Loucy (cell line): ENCODE measurements around the gene KRTAP2-4.

Experiments
- H2AFZ ChIP-seq: fragments of 200-600 bp; sonication (generic); 2 replicates; pipeline ENCODE4 v1.6.0; 2016; ENCODE audit warnings: antibody characterized with exemption, mild to moderate bottlenecking, low read length, moderate library complexity
- H3F3A ChIP-seq: fragments of 200-600 bp; 2 replicates; pipeline ENCODE4 v1.6.0; 2016; ENCODE audit warnings: antibody characterized with exemption, low read depth, mild to moderate bottlenecking
- H3K27me3 ChIP-seq: fragments of 200-600 bp; sonication (generic); 2 replicates; pipeline ENCODE4 v1.6.1; 2014; ENCODE audit warnings: low read length, mild to moderate bottlenecking; ENCODE audit not compliant: insufficient read depth, poor library complexity, severe bottlenecking
- H3K36me3 ChIP-seq: fragments of 200-600 bp; sonication (generic); 2 replicates; pipeline ENCODE4 v1.6.1; 2016; ENCODE audit warnings: low read length; ENCODE audit not compliant: insufficient read depth
- H3K4me1 ChIP-seq: fragments of 200-600 bp; sonication (generic); 2 replicates; pipeline ENCODE4 v1.5.1; 2014; ENCODE audit warnings: low read length, mild to moderate bottlenecking; ENCODE audit not compliant: insufficient read depth, poor library complexity, severe bottlenecking
- H3K4me2 ChIP-seq: fragments of 200-600 bp; sonication (generic); 2 replicates; pipeline ENCODE4 v1.6.0; 2014; ENCODE audit warnings: antibody characterized with exemption, low read length, low read depth, mild to moderate bottlenecking; ENCODE audit not compliant: poor library complexity, severe bottlenecking
- H3K4me3 ChIP-seq: fragments of 200-600 bp; sonication (generic); 2 replicates; pipeline ENCODE4 v1.5.1; 2014; ENCODE audit warnings: low read length, mild to moderate bottlenecking, mixed read lengths; ENCODE audit not compliant: poor library complexity, severe bottlenecking
- H3K79me2 ChIP-seq: fragments of 200-600 bp; sonication (generic); 2 replicates; pipeline ENCODE4 v1.6.1; 2014; ENCODE audit warnings: low read length; ENCODE audit not compliant: insufficient read depth
- H3K9ac ChIP-seq: fragments of 200-600 bp; sonication (generic); 2 replicates; pipeline ENCODE4 v1.6.0; 2014; ENCODE audit warnings: mild to moderate bottlenecking, low read depth, low read length, moderate library complexity; ENCODE audit not compliant: poor library complexity, severe bottlenecking
- H3K9me2 ChIP-seq: fragments of 200-600 bp; sonication (generic); replicated peaks from 2 replicates; pipeline ENCODE4 v1.6.1; 2016; ENCODE audit warnings: low read depth, low read length, mixed read lengths
- H3K9me3 ChIP-seq: fragments of 200-600 bp; sonication (generic); 2 replicates; pipeline ENCODE4 v1.6.1; 2014; ENCODE audit warnings: mild to moderate bottlenecking, antibody characterized with exemption, low read length, low read depth; ENCODE audit not compliant: insufficient read depth
- H4K20me1 ChIP-seq: fragments of 200-600 bp; sonication (generic); 2 replicates; pipeline ENCODE4 v1.6.0; 2014; ENCODE audit warnings: antibody characterized with exemption, low read length, mild to moderate bottlenecking; ENCODE audit not compliant: insufficient read depth, poor library complexity, severe bottlenecking
- EZH2phosphoT487 ChIP-seq: fragments of 200-600 bp; IDR thresholded peaks from 2 replicates; pipeline ENCODE4 v1.6.1; 2018; ENCODE audit warnings: antibody characterized with exemption, mild to moderate bottlenecking, moderate library complexity, borderline replicate concordance
- TF ChIP-seq, protein P1 (sequence below): fragments of 200-600 bp; sonication (generic); conservative IDR thresholded peaks from 2 replicates; pipeline ENCODE4 v1.5.1; 2014; ENCODE audit warnings: mild to moderate bottlenecking, antibody characterized with exemption, low read length

The KRTAP2-4 gene

DNA sequence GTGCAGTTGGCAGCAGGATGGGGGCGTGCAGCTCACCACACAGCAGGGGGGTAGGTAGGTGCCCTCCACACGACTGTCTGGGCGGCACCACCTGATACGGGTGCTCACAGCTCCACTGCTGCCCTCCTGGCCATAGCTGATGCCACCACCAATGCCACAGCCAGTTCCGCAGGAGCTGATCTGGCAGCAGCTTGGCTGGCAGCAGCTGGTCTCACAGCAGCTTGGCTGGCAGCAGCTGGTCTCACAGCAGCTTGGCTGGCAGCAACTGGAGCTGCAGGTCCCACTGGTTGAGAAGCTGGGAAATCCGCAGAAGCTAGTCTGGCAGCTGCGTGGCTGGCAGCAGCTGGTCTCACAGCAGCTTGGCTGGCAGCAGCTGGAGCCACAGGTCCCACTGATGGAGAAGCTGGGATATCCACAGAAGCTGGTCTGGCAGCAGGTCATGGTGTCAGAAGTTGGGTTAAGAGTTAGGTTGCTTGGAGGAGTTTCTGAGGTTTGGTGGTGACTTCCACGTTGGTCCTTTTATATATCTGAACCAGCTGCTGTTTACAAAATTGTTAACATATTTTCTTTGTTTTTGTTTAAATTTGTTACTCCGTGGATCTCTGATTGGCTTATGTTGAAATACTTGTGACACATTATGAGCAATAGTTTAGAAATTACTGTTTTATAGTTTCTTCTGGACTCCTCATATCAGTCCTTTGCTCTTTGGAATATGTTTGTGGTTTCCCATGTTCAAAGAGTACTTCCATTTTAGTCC is 38.8 kb downstream of the KRTAP2-4 start, which contains the start of gene KRTAP1-5:
Gene KRTAP1-5, minus strand, starts transcription at position 494 of the 757 bp plus-strand sequence. Its CDS starts 53 bp downstream, at position 441.
- TF ChIP-seq EZH2phosphoT487: no peak
- TF ChIP-seq, protein P1, sequence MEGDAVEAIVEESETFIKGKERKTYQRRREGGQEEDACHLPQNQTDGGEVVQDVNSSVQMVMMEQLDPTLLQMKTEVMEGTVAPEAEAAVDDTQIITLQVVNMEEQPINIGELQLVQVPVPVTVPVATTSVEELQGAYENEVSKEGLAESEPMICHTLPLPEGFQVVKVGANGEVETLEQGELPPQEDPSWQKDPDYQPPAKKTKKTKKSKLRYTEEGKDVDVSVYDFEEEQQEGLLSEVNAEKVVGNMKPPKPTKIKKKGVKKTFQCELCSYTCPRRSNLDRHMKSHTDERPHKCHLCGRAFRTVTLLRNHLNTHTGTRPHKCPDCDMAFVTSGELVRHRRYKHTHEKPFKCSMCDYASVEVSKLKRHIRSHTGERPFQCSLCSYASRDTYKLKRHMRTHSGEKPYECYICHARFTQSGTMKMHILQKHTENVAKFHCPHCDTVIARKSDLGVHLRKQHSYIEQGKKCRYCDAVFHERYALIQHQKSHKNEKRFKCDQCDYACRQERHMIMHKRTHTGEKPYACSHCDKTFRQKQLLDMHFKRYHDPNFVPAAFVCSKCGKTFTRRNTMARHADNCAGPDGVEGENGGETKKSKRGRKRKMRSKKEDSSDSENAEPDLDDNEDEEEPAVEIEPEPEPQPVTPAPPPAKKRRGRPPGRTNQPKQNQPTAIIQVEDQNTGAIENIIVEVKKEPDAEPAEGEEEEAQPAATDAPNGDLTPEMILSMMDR: no peak
- no peaks in the 10 kb centered on the region for H4K20me1 ChIP-seq
- H3K36me3 ChIP-seq: no peaks in the 10 kb centered on the region
- no peak within 1 kb of the TSS for H3K9ac ChIP-seq
- H2AFZ ChIP-seq: no peak within 1 kb of the TSS
- H3K9me3 ChIP-seq: no peaks in the 10 kb centered on the region
- H3K4me3 ChIP-seq: no peak within 1 kb of the TSS
- no peaks in the 10 kb centered on the region for H3K4me1 ChIP-seq
- no peaks in the 10 kb centered on the region for H3K27me3 ChIP-seq
- no peak within 1 kb of the TSS for H3K4me2 ChIP-seq
- H3F3A ChIP-seq: no peaks in the 10 kb centered on the region
- no peaks in the 10 kb centered on the region for H3K9me2 ChIP-seq
- H3K79me2 ChIP-seq: no peaks in the 10 kb centered on the region

DNA sequence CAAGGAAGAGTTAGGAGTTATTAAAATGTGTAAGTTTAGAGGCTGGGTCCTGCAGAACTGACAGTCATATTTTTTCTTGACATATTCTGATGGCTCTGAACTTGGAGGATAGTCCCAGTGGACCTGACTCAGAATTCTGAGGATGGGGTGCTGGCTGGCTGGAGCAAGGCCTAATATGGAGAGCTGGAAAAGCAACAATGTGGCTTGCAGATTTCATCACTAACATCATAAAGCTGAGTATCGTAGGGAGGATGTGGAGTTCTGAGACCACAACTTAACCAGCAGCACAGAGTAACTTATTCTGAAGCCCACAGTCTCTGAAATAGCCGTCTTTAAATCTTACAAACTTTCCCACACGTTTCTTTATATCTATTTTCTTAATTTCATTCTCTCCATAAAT is 41.0 kb downstream of the KRTAP2-4 start:
- no peaks in the 10 kb centered on the region for H3K4me1 ChIP-seq
- H3K79me2 ChIP-seq: no peaks in the 10 kb centered on the region
- no peak overlapping the region for H3K9ac ChIP-seq
- no peaks in the 10 kb centered on the region for H3K27me3 ChIP-seq
- H3F3A ChIP-seq: no peaks in the 10 kb centered on the region
- no peak overlapping the region for H2AFZ ChIP-seq
- no peaks in the 10 kb centered on the region for H3K9me2 ChIP-seq
- no peaks in the 10 kb centered on the region for H3K36me3 ChIP-seq
- H3K9me3 ChIP-seq: no peaks in the 10 kb centered on the region
- no peak for TF ChIP-seq EZH2phosphoT487
- TF ChIP-seq, protein P1: no peak
- no peak overlapping the region for H3K4me2 ChIP-seq
- H3K4me3 ChIP-seq: no peak overlapping the region
- H4K20me1 ChIP-seq: no peaks in the 10 kb centered on the region

DNA sequence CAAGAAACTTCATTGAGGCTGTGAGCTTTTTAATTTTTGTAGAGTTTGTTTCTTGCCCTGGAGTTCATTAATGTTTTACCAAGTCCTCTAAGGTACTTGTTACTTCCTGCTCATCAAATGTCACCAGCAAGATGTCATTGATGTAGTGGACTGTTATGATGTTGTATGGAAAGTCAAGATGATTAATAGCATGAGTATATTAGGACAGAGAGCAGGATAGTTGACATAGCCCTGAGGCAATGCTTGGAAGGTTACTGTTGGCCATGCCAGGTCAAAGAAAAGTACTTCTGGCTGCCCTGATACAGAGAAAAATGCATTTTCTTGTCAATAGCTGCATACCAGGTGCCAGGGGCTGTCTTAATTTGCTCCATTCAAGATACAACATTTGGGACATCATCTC is 45.3 kb downstream of the KRTAP2-4 start:
- Histone ChIP-seq H3K9me2 (no peaks in the 10 kb centered on the region), H3K4me1 (no peaks in the 10 kb centered on the region), H3K9me3 (no peaks in the 10 kb centered on the region), H3K9ac (no peak overlapping the region), H3K36me3 (no peaks in the 10 kb centered on the region), H3F3A (no peaks in the 10 kb centered on the region), H3K4me3 (no peak overlapping the region), H3K79me2 (no peaks in the 10 kb centered on the region), H4K20me1 (no peaks in the 10 kb centered on the region), H2AFZ (no peak overlapping the region), H3K27me3 (no peaks in the 10 kb centered on the region), H3K4me2 (no peak overlapping the region)
- TF ChIP-seq EZH2phosphoT487: no peak
- TF ChIP-seq, protein P1: no peak
